ENCODE results near the gene LGALS7. TPM values are rescaled to one million over a fixed set of nuclear protein-coding genes. Genes with fewer than 3 reads are reported as not detected.
"Not testable (repeated sequence)": the region's sequence is repeated elsewhere in the genome, so short reads cannot be mapped to it uniquely, and the experiment has no call there.

LGALS7 gene
- total RNA-seq, 1 donor from 2014 or later, result not detected

DNA sequence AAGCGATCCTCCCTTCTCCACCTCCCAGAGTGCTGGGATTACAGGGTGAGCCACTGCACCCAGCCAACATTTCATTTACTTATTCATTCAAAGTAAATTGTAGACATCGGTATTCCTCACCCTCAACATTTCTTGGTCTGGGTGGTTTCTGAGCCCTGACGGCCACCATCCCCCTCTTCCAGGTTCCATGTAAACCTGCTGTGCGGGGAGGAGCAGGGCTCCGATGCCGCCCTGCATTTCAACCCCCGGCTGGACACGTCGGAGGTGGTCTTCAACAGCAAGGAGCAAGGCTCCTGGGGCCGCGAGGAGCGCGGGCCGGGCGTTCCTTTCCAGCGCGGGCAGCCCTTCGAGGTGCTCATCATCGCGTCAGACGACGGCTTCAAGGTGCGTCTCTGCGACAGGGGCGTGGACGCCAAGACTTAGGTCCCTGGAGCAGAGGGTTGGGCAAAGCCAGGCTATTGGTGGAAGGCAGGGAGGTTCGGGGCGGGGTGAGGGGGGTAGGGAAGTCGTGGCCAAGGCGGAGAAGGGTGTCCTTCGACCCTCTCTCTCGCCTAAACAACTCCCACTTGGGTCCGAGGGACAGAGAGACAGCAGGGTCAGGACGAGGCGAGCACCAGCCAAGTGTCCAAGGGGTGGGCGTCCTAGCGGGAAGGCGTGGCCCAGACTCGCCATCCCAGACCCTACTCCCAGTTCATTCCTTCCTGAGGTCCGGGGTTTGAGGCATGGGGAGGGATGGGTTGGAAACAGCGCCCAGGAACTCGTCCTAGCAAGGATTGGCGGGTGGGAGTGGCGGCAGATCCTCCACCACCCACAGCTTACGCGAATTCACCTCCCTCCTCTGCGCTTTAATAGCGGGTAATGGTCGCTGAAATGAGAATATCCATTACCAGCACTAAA, 17.4 kb upstream of the LGALS7 start:
- not testable (repeated sequence) for H3K27me3 Mint-ChIP-seq (ENCODE audit: unreplicated experiment); DNase-seq; H3K4me1 Mint-ChIP-seq (ENCODE audit: low read depth, unreplicated experiment); H3K27ac Mint-ChIP-seq (ENCODE audit: unreplicated experiment); H3K36me3 Mint-ChIP-seq (ENCODE audit: unreplicated experiment); H3K9me3 Mint-ChIP-seq (ENCODE audit: unreplicated experiment); H3K4me3 Mint-ChIP-seq (ENCODE audit: unreplicated experiment)

DNA sequence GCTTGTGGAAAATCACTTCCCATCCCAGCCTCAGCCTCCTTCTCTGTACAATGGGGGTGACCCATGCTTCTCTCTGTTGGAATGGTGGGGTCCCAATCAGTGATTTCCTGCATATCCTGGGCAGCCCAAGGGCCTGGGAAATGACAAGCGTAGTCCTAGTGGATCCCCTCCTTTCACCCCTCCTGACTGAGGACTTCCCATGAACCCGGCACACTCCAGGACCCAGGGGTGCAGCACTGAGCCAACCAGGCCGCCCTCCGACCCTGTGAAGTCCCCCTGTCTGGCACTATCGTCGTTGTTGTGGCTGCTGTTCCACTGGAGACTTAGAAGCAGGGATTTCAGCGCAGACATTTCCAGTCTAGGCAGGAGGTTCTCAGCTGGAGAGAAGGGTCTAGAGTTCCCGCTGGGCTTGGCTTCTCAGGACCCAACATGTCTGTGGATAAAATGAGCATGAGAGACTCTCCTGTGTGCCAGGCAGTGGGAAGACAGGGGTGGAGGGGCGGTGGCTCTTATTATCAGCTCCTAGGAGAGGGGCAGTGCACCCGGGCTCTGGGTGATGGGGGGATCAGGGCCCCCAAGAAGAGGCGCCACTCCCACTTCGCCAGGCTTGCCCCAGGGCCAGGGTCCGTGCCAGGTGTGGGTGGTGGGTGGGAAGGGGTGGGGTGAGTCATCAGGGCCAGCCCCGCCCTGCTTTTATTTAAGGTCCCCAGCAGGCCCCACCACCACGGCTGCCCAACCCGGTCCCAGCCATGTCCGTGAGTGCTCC, 15.3 kb upstream of the LGALS7 start, which contains the start of gene LGALS7B:
Gene LGALS7B (plus strand): TSS at position 723 of the 766 bp plus-strand sequence. CDS start 27 bp downstream, at position 750.
- Mint-ChIP-seq H3K36me3 (ENCODE audit: unreplicated experiment) (no peaks in the 10 kb centered on the region), H3K4me3 (ENCODE audit: unreplicated experiment) (no peak within 1 kb of the TSS), H3K27ac (ENCODE audit: unreplicated experiment) (no peak within 1 kb of the TSS), H3K27me3 (ENCODE audit: unreplicated experiment) (peaks cover 4% of the 10 kb centered on the region), H3K4me1 (ENCODE audit: low read depth, unreplicated experiment) (no peaks in the 10 kb centered on the region), H3K9me3 (ENCODE audit: unreplicated experiment) (peaks cover 5% of the 10 kb centered on the region)
- TF ChIP-seq, protein P1, sequence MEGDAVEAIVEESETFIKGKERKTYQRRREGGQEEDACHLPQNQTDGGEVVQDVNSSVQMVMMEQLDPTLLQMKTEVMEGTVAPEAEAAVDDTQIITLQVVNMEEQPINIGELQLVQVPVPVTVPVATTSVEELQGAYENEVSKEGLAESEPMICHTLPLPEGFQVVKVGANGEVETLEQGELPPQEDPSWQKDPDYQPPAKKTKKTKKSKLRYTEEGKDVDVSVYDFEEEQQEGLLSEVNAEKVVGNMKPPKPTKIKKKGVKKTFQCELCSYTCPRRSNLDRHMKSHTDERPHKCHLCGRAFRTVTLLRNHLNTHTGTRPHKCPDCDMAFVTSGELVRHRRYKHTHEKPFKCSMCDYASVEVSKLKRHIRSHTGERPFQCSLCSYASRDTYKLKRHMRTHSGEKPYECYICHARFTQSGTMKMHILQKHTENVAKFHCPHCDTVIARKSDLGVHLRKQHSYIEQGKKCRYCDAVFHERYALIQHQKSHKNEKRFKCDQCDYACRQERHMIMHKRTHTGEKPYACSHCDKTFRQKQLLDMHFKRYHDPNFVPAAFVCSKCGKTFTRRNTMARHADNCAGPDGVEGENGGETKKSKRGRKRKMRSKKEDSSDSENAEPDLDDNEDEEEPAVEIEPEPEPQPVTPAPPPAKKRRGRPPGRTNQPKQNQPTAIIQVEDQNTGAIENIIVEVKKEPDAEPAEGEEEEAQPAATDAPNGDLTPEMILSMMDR (IDR thresholded peaks at IDR 0.05; ENCODE audit: partially characterized antibody, unreplicated experiment), result no peak
- no peak for DNase-seq

DNA sequence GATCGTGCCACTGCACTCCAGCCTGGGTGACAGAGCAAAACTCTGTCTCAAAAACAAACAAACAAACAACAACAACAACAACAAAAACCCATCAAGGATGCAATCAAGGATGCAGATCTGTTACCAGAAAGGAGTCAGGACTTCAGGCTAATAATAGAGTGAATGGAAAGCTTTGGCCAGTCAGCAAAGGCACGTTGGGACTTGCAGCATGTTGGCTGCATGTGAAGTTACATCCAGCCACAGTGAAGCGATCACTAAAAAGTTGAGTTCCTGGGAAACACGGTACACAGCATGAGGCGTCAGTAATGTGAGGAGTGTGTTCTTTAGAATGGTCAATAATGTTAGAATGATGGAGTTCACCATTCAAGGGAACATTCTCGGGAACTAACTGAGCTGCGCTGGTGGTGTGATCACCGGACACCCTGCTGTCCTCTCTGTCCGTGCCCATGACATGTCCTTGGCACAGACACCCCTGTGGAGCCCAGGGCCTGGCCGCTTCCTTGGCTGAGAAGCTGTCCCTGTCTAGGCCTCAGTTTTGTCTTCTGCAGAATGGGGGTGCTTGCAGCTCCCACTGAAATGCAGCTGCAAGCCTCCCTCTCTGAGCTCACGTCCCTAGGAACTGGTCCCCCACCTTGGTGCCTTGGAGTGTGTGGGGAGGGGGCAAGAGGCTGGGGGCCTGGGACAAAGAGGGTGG, 13.4 kb upstream of the LGALS7 start:
- Mint-ChIP-seq H3K36me3 (ENCODE audit: unreplicated experiment) (no peaks in the 10 kb centered on the region), H3K4me3 (ENCODE audit: unreplicated experiment) (no peak overlapping the region), H3K9me3 (ENCODE audit: unreplicated experiment) (peaks cover 2% of the 10 kb centered on the region), H3K27me3 (ENCODE audit: unreplicated experiment) (peaks cover 4% of the 10 kb centered on the region), H3K4me1 (ENCODE audit: low read depth, unreplicated experiment) (no peaks in the 10 kb centered on the region), H3K27ac (ENCODE audit: unreplicated experiment) (no peak overlapping the region)
- DNase-seq, result no peak
- TF ChIP-seq, protein P1 (IDR thresholded peaks at IDR 0.05; ENCODE audit: partially characterized antibody, unreplicated experiment), result no peak

DNA sequence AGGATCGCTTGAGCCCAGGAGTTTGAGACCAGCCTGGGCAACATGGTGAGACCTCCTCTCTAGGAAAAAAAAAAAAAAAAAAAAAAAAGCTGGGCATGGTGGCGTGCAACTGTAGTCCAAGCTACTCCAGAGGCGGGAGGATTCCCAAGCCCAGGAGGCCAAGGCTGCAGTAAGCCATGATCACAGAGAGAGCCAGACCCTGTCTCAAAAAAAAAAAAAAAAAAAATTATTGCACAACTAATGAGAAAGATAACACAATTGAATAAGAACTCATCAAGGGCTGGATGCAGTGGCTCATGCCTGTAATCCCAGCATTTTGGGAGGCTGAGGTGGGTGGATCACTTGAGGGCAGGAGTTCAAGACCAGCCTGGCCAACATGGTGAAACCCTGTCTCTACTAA, 12.7 kb upstream of the LGALS7 start:
- H3K9me3 Mint-ChIP-seq (ENCODE audit: unreplicated experiment); H3K27me3 Mint-ChIP-seq (ENCODE audit: unreplicated experiment); H3K4me3 Mint-ChIP-seq (ENCODE audit: unreplicated experiment); H3K36me3 Mint-ChIP-seq (ENCODE audit: unreplicated experiment); H3K4me1 Mint-ChIP-seq (ENCODE audit: low read depth, unreplicated experiment); H3K27ac Mint-ChIP-seq (ENCODE audit: unreplicated experiment); DNase-seq: not testable (repeated sequence)

DNA sequence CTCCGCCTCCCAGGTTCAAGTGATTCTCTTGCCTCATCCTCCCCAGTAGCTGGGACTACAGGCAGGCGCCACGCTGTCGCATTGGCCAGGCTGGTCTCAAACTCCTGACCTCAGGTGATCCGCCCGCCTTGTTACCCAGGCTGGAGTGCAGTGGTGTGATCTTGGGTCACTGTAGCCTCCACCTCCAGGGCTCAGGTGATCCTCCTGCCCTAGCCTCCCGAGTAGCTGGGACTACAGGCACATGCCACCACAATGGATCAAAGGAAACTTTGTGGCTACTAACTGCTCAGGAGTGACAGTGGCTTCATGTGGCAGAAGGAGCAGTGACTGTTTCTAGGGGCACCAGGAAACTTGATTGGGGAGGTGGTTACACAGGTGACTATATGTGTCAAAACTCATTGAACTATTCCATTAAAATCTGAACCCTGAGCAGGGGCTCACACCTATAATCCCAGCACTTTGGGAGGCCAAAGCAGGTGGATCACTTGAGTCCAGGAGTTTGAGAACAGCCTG, 11.9 kb upstream of the LGALS7 start:
- TF ChIP-seq, protein P1 (IDR thresholded peaks at IDR 0.05; ENCODE audit: partially characterized antibody, unreplicated experiment), result no peak
- Mint-ChIP-seq H3K4me1 (ENCODE audit: low read depth, unreplicated experiment) (no peaks in the 10 kb centered on the region), H3K4me3 (ENCODE audit: unreplicated experiment) (no peak overlapping the region)

More for the DNA sequence above, 11.9 kb upstream of the LGALS7 start:
- Mint-ChIP-seq H3K36me3 (ENCODE audit: unreplicated experiment) (no peaks in the 10 kb centered on the region), H3K27me3 (ENCODE audit: unreplicated experiment) (peaks cover 4% of the 10 kb centered on the region), H3K27ac (ENCODE audit: unreplicated experiment) (no peak overlapping the region), H3K9me3 (ENCODE audit: unreplicated experiment) (peaks cover 2% of the 10 kb centered on the region)
- DNase-seq, result no peak
